ENCODE results near the gene SNAP47.

GRCh38 chr1:227765261-227766014 is 30.2 kb downstream of the SNAP47 start:
- TF ChIP-seq, protein P1, sequence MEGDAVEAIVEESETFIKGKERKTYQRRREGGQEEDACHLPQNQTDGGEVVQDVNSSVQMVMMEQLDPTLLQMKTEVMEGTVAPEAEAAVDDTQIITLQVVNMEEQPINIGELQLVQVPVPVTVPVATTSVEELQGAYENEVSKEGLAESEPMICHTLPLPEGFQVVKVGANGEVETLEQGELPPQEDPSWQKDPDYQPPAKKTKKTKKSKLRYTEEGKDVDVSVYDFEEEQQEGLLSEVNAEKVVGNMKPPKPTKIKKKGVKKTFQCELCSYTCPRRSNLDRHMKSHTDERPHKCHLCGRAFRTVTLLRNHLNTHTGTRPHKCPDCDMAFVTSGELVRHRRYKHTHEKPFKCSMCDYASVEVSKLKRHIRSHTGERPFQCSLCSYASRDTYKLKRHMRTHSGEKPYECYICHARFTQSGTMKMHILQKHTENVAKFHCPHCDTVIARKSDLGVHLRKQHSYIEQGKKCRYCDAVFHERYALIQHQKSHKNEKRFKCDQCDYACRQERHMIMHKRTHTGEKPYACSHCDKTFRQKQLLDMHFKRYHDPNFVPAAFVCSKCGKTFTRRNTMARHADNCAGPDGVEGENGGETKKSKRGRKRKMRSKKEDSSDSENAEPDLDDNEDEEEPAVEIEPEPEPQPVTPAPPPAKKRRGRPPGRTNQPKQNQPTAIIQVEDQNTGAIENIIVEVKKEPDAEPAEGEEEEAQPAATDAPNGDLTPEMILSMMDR (IDR thresholded peaks at IDR 0.05; ENCODE audit: poor library complexity, severe bottlenecking) = no peak
- TF ChIP-seq, protein P2, sequence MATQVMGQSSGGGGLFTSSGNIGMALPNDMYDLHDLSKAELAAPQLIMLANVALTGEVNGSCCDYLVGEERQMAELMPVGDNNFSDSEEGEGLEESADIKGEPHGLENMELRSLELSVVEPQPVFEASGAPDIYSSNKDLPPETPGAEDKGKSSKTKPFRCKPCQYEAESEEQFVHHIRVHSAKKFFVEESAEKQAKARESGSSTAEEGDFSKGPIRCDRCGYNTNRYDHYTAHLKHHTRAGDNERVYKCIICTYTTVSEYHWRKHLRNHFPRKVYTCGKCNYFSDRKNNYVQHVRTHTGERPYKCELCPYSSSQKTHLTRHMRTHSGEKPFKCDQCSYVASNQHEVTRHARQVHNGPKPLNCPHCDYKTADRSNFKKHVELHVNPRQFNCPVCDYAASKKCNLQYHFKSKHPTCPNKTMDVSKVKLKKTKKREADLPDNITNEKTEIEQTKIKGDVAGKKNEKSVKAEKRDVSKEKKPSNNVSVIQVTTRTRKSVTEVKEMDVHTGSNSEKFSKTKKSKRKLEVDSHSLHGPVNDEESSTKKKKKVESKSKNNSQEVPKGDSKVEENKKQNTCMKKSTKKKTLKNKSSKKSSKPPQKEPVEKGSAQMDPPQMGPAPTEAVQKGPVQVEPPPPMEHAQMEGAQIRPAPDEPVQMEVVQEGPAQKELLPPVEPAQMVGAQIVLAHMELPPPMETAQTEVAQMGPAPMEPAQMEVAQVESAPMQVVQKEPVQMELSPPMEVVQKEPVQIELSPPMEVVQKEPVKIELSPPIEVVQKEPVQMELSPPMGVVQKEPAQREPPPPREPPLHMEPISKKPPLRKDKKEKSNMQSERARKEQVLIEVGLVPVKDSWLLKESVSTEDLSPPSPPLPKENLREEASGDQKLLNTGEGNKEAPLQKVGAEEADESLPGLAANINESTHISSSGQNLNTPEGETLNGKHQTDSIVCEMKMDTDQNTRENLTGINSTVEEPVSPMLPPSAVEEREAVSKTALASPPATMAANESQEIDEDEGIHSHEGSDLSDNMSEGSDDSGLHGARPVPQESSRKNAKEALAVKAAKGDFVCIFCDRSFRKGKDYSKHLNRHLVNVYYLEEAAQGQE (IDR thresholded peaks at IDR 0.05; ENCODE audit: borderline replicate concordance) = no peak
- TF ChIP-seq POLR2AphosphoS5 (IDR thresholded peaks at IDR 0.05) (no peak), MXI1 (conservative IDR thresholded peaks at IDR 0.05; ENCODE audit: poor library complexity, severe bottlenecking) (no peak), TAF1 (IDR thresholded peaks at IDR 0.05; ENCODE audit: low read depth) (no peak)
